ENCODE data around the gene AKNA. TPM values are rescaled to one million over a fixed set of nuclear protein-coding genes. Genes with fewer than 3 reads are reported as not detected.
A peak's percentile ranks its signal among the peaks of the same experiment; 100 is the strongest.

The AKNA gene
- total RNA-seq, 1 donor from 2014 or later, result 43.1 TPM

- DNase-seq (ENCODE audit: low spot score), result peak; percentile 94
- no peak overlapping the region for H3K4me3 Mint-ChIP-seq (ENCODE audit: unreplicated experiment)
- H3K36me3 Mint-ChIP-seq (ENCODE audit: low read depth), result peaks cover 15% of the 10 kb centered on the region
- no peaks in the 10 kb centered on the region for H3K9me3 Mint-ChIP-seq (ENCODE audit: low read depth)
- peaks cover 54% of the 10 kb centered on the region for H3K4me1 Mint-ChIP-seq (ENCODE audit: low read depth)
- TF ChIP-seq CTCF (IDR thresholded peaks at IDR 0.05), result peak; percentile 55
- no peaks in the 10 kb centered on the region for H3K27me3 Mint-ChIP-seq (ENCODE audit: low read depth)
- peak overlapping the region; percentile 87 for H3K27ac Mint-ChIP-seq (ENCODE audit: unreplicated experiment)
Observed at GRCh38 chr9:114285166-114285867, 102.5 kb downstream of the AKNA start.

GRCh38 chr9:114284316-114285060 is 103.3 kb downstream of the AKNA start:
- TF ChIP-seq CTCF (IDR thresholded peaks at IDR 0.05), result no peak
- H3K27me3 Mint-ChIP-seq (ENCODE audit: low read depth), result no peaks in the 10 kb centered on the region
- peak; percentile 84 for DNase-seq (ENCODE audit: low spot score)
- no peaks in the 10 kb centered on the region for H3K9me3 Mint-ChIP-seq (ENCODE audit: low read depth)
- peaks cover 54% of the 10 kb centered on the region for H3K4me1 Mint-ChIP-seq (ENCODE audit: low read depth)
- peaks cover 15% of the 10 kb centered on the region for H3K36me3 Mint-ChIP-seq (ENCODE audit: low read depth)
- no peak overlapping the region for H3K4me3 Mint-ChIP-seq (ENCODE audit: unreplicated experiment)
- H3K27ac Mint-ChIP-seq (ENCODE audit: unreplicated experiment), result peak overlapping the region; percentile 87

Other genes starting within 250 kb of the AKNA start
- 45.9 to 52.9 TPM (median 48.5 TPM) in 3 replicates for gene COL27A1, start 232.4 kb downstream of the AKNA start, total RNA-seq
- not detected in 3 replicates for gene ORM1, start 64.9 kb downstream of the AKNA start, total RNA-seq
- gene ORM2, start 58.1 kb downstream of the AKNA start, total RNA-seq, result not detected in 3 replicates
- 6.9 to 14.9 TPM (median 6.9 TPM) in 3 replicates for gene WHRN, start 117.5 kb upstream of the AKNA start, total RNA-seq
- 134 to 143 TPM (median 135 TPM) in 3 replicates for gene ATP6V1G1, start 199.8 kb upstream of the AKNA start, total RNA-seq
- gene TMEM268, start 223.3 kb upstream of the AKNA start, total RNA-seq, result 10.7 to 21.5 TPM (median 19.0 TPM) in 3 replicates

Data from chondrocyte (in vitro differentiated cells).